ENCODE measurements around the gene HECTD2.

Gene HECTD2

GRCh38 chr10:91460681-91461080, 50.5 kb downstream of the HECTD2 start:
- Histone ChIP-seq H3K27ac (ENCODE audit: low read depth, low read length) (no peak overlapping the region), H3K4me3 (ENCODE audit: low read length) (no peak overlapping the region), H3K79me2 (ENCODE audit: control insufficient read depth, low read length) (no peaks in the 10 kb centered on the region), H3F3A (ENCODE audit: control insufficient read depth, insufficient read depth) (no peaks in the 10 kb centered on the region), H3K9me3 (ENCODE audit: control insufficient read depth, insufficient read depth, low read length) (no peaks in the 10 kb centered on the region), H3K4me1 (ENCODE audit: control insufficient read depth, low read length) (no peaks in the 10 kb centered on the region), H3K36me3 (ENCODE audit: control insufficient read depth, low read length) (peaks cover 3% of the 10 kb centered on the region; the same call in 1 of the 2 replicates), H3K9me2 (replicated peaks; ENCODE audit: control insufficient read depth, low read length) (no peaks in the 10 kb centered on the region), H4K20me1 (ENCODE audit: control insufficient read depth, insufficient read depth, low read depth, low read length) (no peaks in the 10 kb centered on the region), H3K4me2 (ENCODE audit: low read length) (no peak overlapping the region), H3K27me3 (ENCODE audit: control insufficient read depth, low read length) (no peaks in the 10 kb centered on the region)
- no peak for TF ChIP-seq EZH2phosphoT487 (IDR thresholded peaks at IDR 0.05; ENCODE audit: borderline replicate concordance, low read length)

- Histone ChIP-seq H3F3A (ENCODE audit: control insufficient read depth, insufficient read depth) (no peaks in the 10 kb centered on the region), H3K4me3 (ENCODE audit: low read length) (no peak overlapping the region), H3K79me2 (ENCODE audit: control insufficient read depth, low read length) (no peaks in the 10 kb centered on the region), H3K27ac (ENCODE audit: low read depth, low read length) (no peak overlapping the region), H3K4me2 (ENCODE audit: low read length) (no peak overlapping the region), H3K4me1 (ENCODE audit: control insufficient read depth, low read length) (no peaks in the 10 kb centered on the region), H3K9me2 (replicated peaks; ENCODE audit: control insufficient read depth, low read length) (no peaks in the 10 kb centered on the region), H4K20me1 (ENCODE audit: control insufficient read depth, insufficient read depth, low read depth, low read length) (no peaks in the 10 kb centered on the region), H3K9me3 (ENCODE audit: control insufficient read depth, insufficient read depth, low read length) (no peaks in the 10 kb centered on the region), H3K27me3 (ENCODE audit: control insufficient read depth, low read length) (no peaks in the 10 kb centered on the region), H3K36me3 (ENCODE audit: control insufficient read depth, low read length) (peaks cover 3% of the 10 kb centered on the region; the same call in 1 of the 2 replicates)
- no peak for TF ChIP-seq CTCF (IDR thresholded peaks at IDR 0.05; ENCODE audit: low read depth, low read length, poor library complexity, severe bottlenecking)
- TF ChIP-seq EZH2phosphoT487 (IDR thresholded peaks at IDR 0.05; ENCODE audit: borderline replicate concordance, low read length): no peak
These were observed 52.3 kb downstream of the HECTD2 start for GRCh38 chr10:91462423-91462822.

- Histone ChIP-seq H3K27ac (ENCODE audit: low read depth, low read length) (no peak overlapping the region), H3K9me2 (replicated peaks; ENCODE audit: control insufficient read depth, low read length) (no peaks in the 10 kb centered on the region)
These were observed 54.4 kb downstream of the HECTD2 start for GRCh38 chr10:91464500-91464899.

GRCh38 chr10:91465261-91465660, 55.1 kb downstream of the HECTD2 start:
- Histone ChIP-seq H3K4me3 (ENCODE audit: low read length) (no peak overlapping the region), H3K79me2 (ENCODE audit: control insufficient read depth, low read length) (no peaks in the 10 kb centered on the region), H3K36me3 (ENCODE audit: control insufficient read depth, low read length) (peaks cover 3% of the 10 kb centered on the region; the same call in 1 of the 2 replicates), H3K9me2 (replicated peaks; ENCODE audit: control insufficient read depth, low read length) (no peaks in the 10 kb centered on the region), H3K27me3 (ENCODE audit: control insufficient read depth, low read length) (no peaks in the 10 kb centered on the region), H3K9me3 (ENCODE audit: control insufficient read depth, insufficient read depth, low read length) (no peaks in the 10 kb centered on the region), H4K20me1 (ENCODE audit: control insufficient read depth, insufficient read depth, low read depth, low read length) (no peaks in the 10 kb centered on the region), H3K27ac (ENCODE audit: low read depth, low read length) (no peak overlapping the region), H3K4me1 (ENCODE audit: control insufficient read depth, low read length) (no peaks in the 10 kb centered on the region), H3K4me2 (ENCODE audit: low read length) (no peak overlapping the region), H3F3A (ENCODE audit: control insufficient read depth, insufficient read depth) (no peaks in the 10 kb centered on the region)
- TF ChIP-seq CTCF (IDR thresholded peaks at IDR 0.05; ENCODE audit: low read depth, low read length, poor library complexity, severe bottlenecking) (no peak), EZH2phosphoT487 (IDR thresholded peaks at IDR 0.05; ENCODE audit: borderline replicate concordance, low read length) (no peak)

More at GRCh38 chr10:91464500-91464899, 54.4 kb downstream of the HECTD2 start:
- Histone ChIP-seq H3K27me3 (ENCODE audit: control insufficient read depth, low read length) (no peaks in the 10 kb centered on the region), H3F3A (ENCODE audit: control insufficient read depth, insufficient read depth) (no peaks in the 10 kb centered on the region), H4K20me1 (ENCODE audit: control insufficient read depth, insufficient read depth, low read depth, low read length) (no peaks in the 10 kb centered on the region), H3K9me3 (ENCODE audit: control insufficient read depth, insufficient read depth, low read length) (no peaks in the 10 kb centered on the region), H3K4me1 (ENCODE audit: control insufficient read depth, low read length) (no peaks in the 10 kb centered on the region), H3K79me2 (ENCODE audit: control insufficient read depth, low read length) (no peaks in the 10 kb centered on the region), H3K4me3 (ENCODE audit: low read length) (no peak overlapping the region), H3K36me3 (ENCODE audit: control insufficient read depth, low read length) (peaks cover 3% of the 10 kb centered on the region; the same call in 1 of the 2 replicates), H3K4me2 (ENCODE audit: low read length) (no peak overlapping the region)
- TF ChIP-seq CTCF (IDR thresholded peaks at IDR 0.05; ENCODE audit: low read depth, low read length, poor library complexity, severe bottlenecking) (no peak), EZH2phosphoT487 (IDR thresholded peaks at IDR 0.05; ENCODE audit: borderline replicate concordance, low read length) (no peak)
